PC-9 (cell line): ENCODE measurements around the gene RBMS1. TPM values are rescaled to one million over a fixed set of nuclear protein-coding genes. Genes with fewer than 3 reads are reported as not detected.
A peak's percentile ranks its signal among the peaks of the same experiment; 100 is the strongest.

Experiments used
- BruUV-seq: library from RNA; stranded (reverse); fragments of 400-500 nt; replicated peaks from 2 replicates; lab custom pipeline; 2021; lab: Mats Ljungman, UMichigan
- CTCF ChIA-PET: fragments of 300-600 bp; sonication (Branson Sonifier 250); formaldehyde crosslinking; loops from one replicate; lab custom pipeline; 2022; ENCODE audit warnings: antibody characterized with exemption; lab: Charles Lee
- POLR2A ChIA-PET: fragments of 300-600 bp; sonication (Branson Sonifier 250); formaldehyde crosslinking; loops from one replicate; lab custom pipeline; 2022; ENCODE audit warnings: antibody characterized with exemption; ENCODE audit not compliant: unreplicated experiment; lab: Charles Lee
- DNase-seq, 2 experiments: peaks; one replicate each; pipeline versions ENCODE4 v3.0.0 to v3.0.0-alpha.2; 2015 to 2022; ENCODE audit warnings: mixed read lengths in 1 of 2
- H2AFZ ChIP-seq: fragments of 200-600 bp; sonication (generic); 2 replicates; pipeline ENCODE4 v1.8.1; 2017; ENCODE audit warnings: antibody characterized with exemption
- H3F3A ChIP-seq: fragments of 200-600 bp; sonication (generic); 2 replicates; pipeline ENCODE4 v1.8.1; 2017; ENCODE audit warnings: antibody characterized with exemption, mild to moderate bottlenecking, low read depth; ENCODE audit not compliant: insufficient read depth
- H3K27ac ChIP-seq: fragments of 200-600 bp; sonication (generic); 2 replicates; pipeline ENCODE4 v1.6.1; 2016; ENCODE audit warnings: mixed run types
- H3K27me3 ChIP-seq: fragments of 200-600 bp; sonication (generic); 2 replicates; pipeline ENCODE4 v1.6.1; 2016; ENCODE audit warnings: low read depth, mixed run types; ENCODE audit not compliant: insufficient read depth
- H3K36me3 ChIP-seq: fragments of 200-600 bp; sonication (generic); 2 replicates; pipeline ENCODE4 v1.6.1; 2016; ENCODE audit warnings: low read depth, mixed run types
- H3K4me1 ChIP-seq: fragments of 200-600 bp; sonication (generic); replicated peaks from 2 replicates; pipeline ENCODE4 v1.6.1; 2016; ENCODE audit warnings: mixed run types; ENCODE audit not compliant: insufficient read depth
- H3K4me2 ChIP-seq: fragments of 200-600 bp; sonication (generic); 2 replicates; pipeline ENCODE4 v1.6.1; 2017; ENCODE audit warnings: mixed run types
- H3K4me3 ChIP-seq: fragments of 200-600 bp; sonication (generic); 2 replicates; pipeline ENCODE4 v1.6.1; 2016; ENCODE audit warnings: mixed run types
- H3K79me2 ChIP-seq: fragments of 200-600 bp; sonication (generic); 2 replicates; pipeline ENCODE4 v1.6.1; 2017; ENCODE audit warnings: low read depth, mixed run types
- H3K9me2 ChIP-seq: fragments of 200-600 bp; sonication (generic); 2 replicates; pipeline ENCODE4 v1.8.1; 2017; ENCODE audit warnings: mild to moderate bottlenecking; ENCODE audit not compliant: insufficient read depth
- H3K9me3 ChIP-seq: fragments of 200-600 bp; sonication (generic); 2 replicates; pipeline ENCODE4 v1.8.1; 2016; ENCODE audit warnings: low read depth; ENCODE audit not compliant: insufficient read depth
- H4K20me1 ChIP-seq: fragments of 200-600 bp; sonication (generic); 2 replicates; pipeline ENCODE4 v1.8.1; 2017; ENCODE audit not compliant: insufficient read depth
- EZH2 ChIP-seq: fragments of 200-600 bp; sonication (generic); IDR thresholded peaks from 2 replicates; pipeline ENCODE4 v1.8.0; 2017; ENCODE audit warnings: antibody characterized with exemption, low read depth
- intact Hi-C: fragments of 100-400 bp; cut with micrococcal nuclease; formaldehyde crosslinking; loops from one replicate; pipeline ENCODE4 v1.10.0; 2022; ENCODE audit not compliant: unreplicated experiment
- total RNA-seq: library from RNA; stranded (reverse); gene quantifications from 2 replicates; pipeline ENCODE4 v1.2.3, GENCODE V29; 2021
- TF ChIP-seq, protein P1 (sequence below): fragments of 200-600 bp; sonication (generic); conservative IDR thresholded peaks from 2 replicates; pipeline ENCODE4 v1.6.1; 2017; ENCODE audit warnings: mixed run types, antibody characterized with exemption, mild to moderate bottlenecking, moderate library complexity

RBMS1 gene
- total RNA-seq, 1 experiment from 2014 or later, result 65.1 TPM

DNA sequence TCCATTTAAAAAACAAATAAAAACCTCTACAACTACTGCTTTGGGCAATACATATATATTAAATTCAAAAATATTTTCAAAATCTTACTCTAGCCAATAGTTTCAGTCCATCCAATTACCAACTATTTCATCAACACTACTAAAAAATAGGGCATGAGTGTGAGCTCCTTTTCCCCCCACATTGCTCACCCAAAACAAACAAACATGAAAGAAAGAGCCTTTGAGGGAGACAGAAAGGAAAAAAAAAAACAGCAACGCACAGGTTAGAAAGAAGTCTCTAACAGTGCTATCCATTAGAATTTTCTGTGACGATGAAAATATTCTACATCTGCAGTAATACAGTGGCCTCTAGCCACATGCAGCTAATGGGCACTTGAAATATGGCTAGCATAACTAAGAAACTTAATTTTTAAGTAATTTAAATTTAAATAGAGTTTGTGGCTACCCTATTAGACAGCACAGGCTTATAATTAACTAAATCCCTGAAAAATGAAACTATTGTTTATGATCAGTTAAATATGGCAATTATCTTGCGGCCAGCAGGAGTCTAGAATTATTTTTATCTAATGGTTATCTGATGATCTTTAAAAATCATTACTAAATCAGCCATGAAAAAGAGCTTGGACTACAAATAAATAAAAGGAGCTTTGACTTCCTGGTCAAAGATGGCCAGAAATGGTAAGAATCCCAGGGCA lies 59.2 kb downstream of the RBMS1 start:
- intact Hi-C loops, result no loop called here
- Histone ChIP-seq H3K4me2 (no peak overlapping the region), H3K4me3 (no peak overlapping the region), H3K27ac (peak overlapping the region; percentile 36; the same call in 1 of the 2 replicates), H3K27me3 (no peaks in the 10 kb centered on the region), H4K20me1 (no peaks in the 10 kb centered on the region; the same call in 1 of the 2 replicates), H3K9me3 (no peaks in the 10 kb centered on the region), H3F3A (peaks cover 10% of the 10 kb centered on the region; the same call in 1 of the 2 replicates), H3K9me2 (no peaks in the 10 kb centered on the region), H3K36me3 (no peaks in the 10 kb centered on the region), H2AFZ (no peak overlapping the region), H3K4me1 (peaks cover 29% of the 10 kb centered on the region), H3K79me2 (peaks cover 25% of the 10 kb centered on the region; the same call in 1 of the 2 replicates)
- BruUV-seq, result no TSS peak
- no peak for DNase-seq
- TF ChIP-seq EZH2, result no peak
- TF ChIP-seq, protein P1, sequence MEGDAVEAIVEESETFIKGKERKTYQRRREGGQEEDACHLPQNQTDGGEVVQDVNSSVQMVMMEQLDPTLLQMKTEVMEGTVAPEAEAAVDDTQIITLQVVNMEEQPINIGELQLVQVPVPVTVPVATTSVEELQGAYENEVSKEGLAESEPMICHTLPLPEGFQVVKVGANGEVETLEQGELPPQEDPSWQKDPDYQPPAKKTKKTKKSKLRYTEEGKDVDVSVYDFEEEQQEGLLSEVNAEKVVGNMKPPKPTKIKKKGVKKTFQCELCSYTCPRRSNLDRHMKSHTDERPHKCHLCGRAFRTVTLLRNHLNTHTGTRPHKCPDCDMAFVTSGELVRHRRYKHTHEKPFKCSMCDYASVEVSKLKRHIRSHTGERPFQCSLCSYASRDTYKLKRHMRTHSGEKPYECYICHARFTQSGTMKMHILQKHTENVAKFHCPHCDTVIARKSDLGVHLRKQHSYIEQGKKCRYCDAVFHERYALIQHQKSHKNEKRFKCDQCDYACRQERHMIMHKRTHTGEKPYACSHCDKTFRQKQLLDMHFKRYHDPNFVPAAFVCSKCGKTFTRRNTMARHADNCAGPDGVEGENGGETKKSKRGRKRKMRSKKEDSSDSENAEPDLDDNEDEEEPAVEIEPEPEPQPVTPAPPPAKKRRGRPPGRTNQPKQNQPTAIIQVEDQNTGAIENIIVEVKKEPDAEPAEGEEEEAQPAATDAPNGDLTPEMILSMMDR, result no peak
- ChIA-PET CTCF (interaction anchor here (0.6 to 0.7 kb wide), 2 partner anchors 213 to 324 kb away, joined by 3 to 5 read pairs; no protein-coding TSS in a partner anchor), POLR2A (interaction anchor here (0.7 kb wide), 1 partner anchor 42 kb away, joined by 3 read pairs; no protein-coding TSS in a partner anchor)

DNA sequence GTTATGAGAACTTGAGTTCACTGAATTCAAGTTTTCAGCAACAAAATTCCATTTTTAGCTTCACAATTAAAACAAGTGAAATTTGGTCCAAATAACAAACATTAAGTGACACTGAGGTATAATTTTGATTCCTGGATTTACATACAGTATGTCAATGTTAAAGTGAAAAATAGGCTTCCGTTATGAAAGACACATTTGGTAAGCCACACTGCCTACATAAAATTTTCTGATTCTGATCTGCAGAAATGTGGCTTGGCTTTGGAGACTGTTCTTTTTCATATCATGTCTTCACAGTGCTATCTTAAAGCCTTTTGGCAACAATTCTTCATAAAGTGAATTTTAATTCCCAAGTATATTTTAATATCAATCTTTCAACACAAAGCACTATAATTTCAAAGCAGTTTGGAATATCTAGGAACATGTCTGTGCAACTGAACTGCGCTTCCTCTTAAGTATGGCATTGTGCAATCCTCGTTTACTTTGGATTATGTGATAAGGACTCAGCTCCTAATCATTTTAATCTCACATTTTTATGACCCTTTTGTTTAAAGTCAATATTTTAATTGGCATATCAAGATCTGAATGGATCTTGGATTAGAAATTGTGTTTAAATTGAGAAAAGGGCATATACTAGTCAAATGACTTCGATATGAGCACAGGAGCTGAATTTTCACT lies 60.0 kb downstream of the RBMS1 start:
- intact Hi-C loops, result no loop called here
- peaks cover 10% of the 10 kb centered on the region; the same call in 1 of the 2 replicates for H3F3A ChIP-seq
- no peak overlapping the region for H3K4me3 ChIP-seq
- H3K9me3 ChIP-seq, result no peaks in the 10 kb centered on the region
- ChIA-PET POLR2A (no interaction called here), CTCF (interaction anchor here (0.6 to 0.7 kb wide), 2 partner anchors 214 to 323 kb away, joined by 3 to 5 read pairs; no protein-coding TSS in a partner anchor)
- no peaks in the 10 kb centered on the region; the same call in 1 of the 2 replicates for H3K36me3 ChIP-seq
- no peaks in the 10 kb centered on the region; the same call in 1 of the 2 replicates for H4K20me1 ChIP-seq
- H3K4me1 ChIP-seq, result peaks cover 29% of the 10 kb centered on the region
- H3K9me2 ChIP-seq, result no peaks in the 10 kb centered on the region
- peak overlapping the region; percentile 36 for H3K27ac ChIP-seq
- H2AFZ ChIP-seq, result no peak overlapping the region
- no peak for TF ChIP-seq EZH2
- TF ChIP-seq, protein P1, result no peak
- peaks cover 25% of the 10 kb centered on the region; the same call in 1 of the 2 replicates for H3K79me2 ChIP-seq
- no TSS peak for BruUV-seq
- H3K27me3 ChIP-seq, result no peaks in the 10 kb centered on the region
- no peak overlapping the region for H3K4me2 ChIP-seq
- DNase-seq, result peak in 1 of 2 experiments; percentile 47

DNA sequence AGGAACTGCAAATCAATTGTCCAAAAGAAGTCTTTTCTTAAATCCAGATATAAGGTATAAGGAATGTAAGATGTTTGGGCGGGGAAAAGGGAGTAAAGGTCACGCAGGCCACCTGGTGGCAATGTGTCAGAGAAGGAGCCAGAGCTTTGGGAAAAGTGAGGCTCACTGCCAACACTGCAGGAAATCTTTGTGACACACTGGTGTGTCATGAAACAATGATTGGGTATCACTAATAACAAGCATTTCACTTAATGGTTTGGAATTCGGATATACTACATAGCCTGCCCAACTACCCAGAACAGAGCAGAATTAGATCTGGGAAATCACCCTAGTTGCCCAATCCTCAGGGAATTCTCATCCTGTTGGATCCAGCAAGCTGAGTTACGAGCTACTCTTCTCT lies 61.0 kb downstream of the RBMS1 start:
- intact Hi-C loops, result no loop called here
- Histone ChIP-seq H3K79me2 (peaks cover 25% of the 10 kb centered on the region; the same call in 1 of the 2 replicates), H2AFZ (no peak overlapping the region), H3K27ac (0 out of 2 replicates have a peak overlapping the region, but pooled peaks have one; percentile 36), H3K4me3 (no peak overlapping the region), H3K27me3 (no peaks in the 10 kb centered on the region), H3K9me2 (no peaks in the 10 kb centered on the region), H3F3A (peaks cover 10% of the 10 kb centered on the region; the same call in 1 of the 2 replicates), H3K4me1 (peaks cover 35% of the 10 kb centered on the region), H4K20me1 (no peaks in the 10 kb centered on the region; the same call in 1 of the 2 replicates), H3K9me3 (no peaks in the 10 kb centered on the region), H3K4me2 (no peak overlapping the region), H3K36me3 (peaks cover 6% of the 10 kb centered on the region; the same call in 1 of the 2 replicates)
- peak; percentile 25 to 65 for DNase-seq
- POLR2A ChIA-PET, result no interaction called here
- no peak for TF ChIP-seq EZH2
- TF ChIP-seq, protein P1, result no peak
- CTCF ChIA-PET, result no interaction called here
- no TSS peak for BruUV-seq
